Natural killer cell (primary cell): Measurements from ENCODE around the gene MOV10L1. TPM values are rescaled to one million over a fixed set of nuclear protein-coding genes. Genes with fewer than 3 reads are reported as not detected.

ENCODE experiments used
- ATAC-seq, 3 donors: fragments of 150-1000 bp in 2 of 3; fragments of 200-7000 bp in 1 of 3; cut with Tn5 transposase; 1 replicate in 1 of 3; 2 replicates in 2 of 3; pipeline ENCODE4 v1.10.0; 2021; ENCODE audit warnings: mild to moderate bottlenecking in 2 of 3, moderate library complexity in 2 of 3
- DNase-seq, 2 donors: peaks; one replicate each; pipeline versions ENCODE4 v3.0.0 to v3.0.0-alpha.2; 2013 to 2021; ENCODE audit warnings: mixed read lengths in 1 of 2
- H3K27ac ChIP-seq: one replicate; pipeline ENCODE4 v1.5.1; 2013; ENCODE audit warnings: mild to moderate bottlenecking, low read length
- H3K27me3 ChIP-seq: one replicate; pipeline ENCODE4 v1.6.1; 2013; ENCODE audit warnings: low read length; ENCODE audit not compliant: control insufficient read depth, insufficient read depth
- H3K36me3 ChIP-seq: one replicate; pipeline ENCODE4 v1.6.1; 2013; ENCODE audit warnings: low read length; ENCODE audit not compliant: control insufficient read depth, insufficient read depth
- H3K4me1 ChIP-seq: one replicate; pipeline ENCODE4 v1.6.1; 2013; ENCODE audit warnings: low read length; ENCODE audit not compliant: control insufficient read depth, insufficient read depth
- H3K4me3 ChIP-seq: one replicate; pipeline ENCODE4 v1.5.1; 2013; ENCODE audit warnings: low read length
- H3K9me3 ChIP-seq: one replicate; pipeline ENCODE4 v1.6.1; 2013; ENCODE audit warnings: low read length; ENCODE audit not compliant: control insufficient read depth, insufficient read depth
- H3K27ac Mint-ChIP-seq, 2 donors: one replicate each; pipeline ENCODE4 v1.8.0; 2022; ENCODE audit warnings: mild to moderate bottlenecking in 2 of 2, mixed read lengths in 2 of 2, moderate library complexity in 1 of 2
- H3K27me3 Mint-ChIP-seq, 2 donors: one replicate each; pipeline ENCODE4 v1.8.0; 2022; ENCODE audit warnings: low read depth in 2 of 2, mixed read lengths in 2 of 2
- H3K36me3 Mint-ChIP-seq: one replicate; pipeline ENCODE4 v1.8.0; 2022; ENCODE audit warnings: mixed read lengths
- H3K4me1 Mint-ChIP-seq, 2 donors: one replicate each; pipeline ENCODE4 v1.8.0; 2022; ENCODE audit warnings: mixed read lengths in 2 of 2
- H3K4me3 Mint-ChIP-seq: one replicate; pipeline ENCODE4 v1.8.0; 2022; ENCODE audit warnings: mild to moderate bottlenecking, moderate library complexity, mixed read lengths
- H3K9me3 Mint-ChIP-seq, 2 donors: one replicate each; pipeline ENCODE4 v1.8.0; 2022; ENCODE audit warnings: mixed read lengths in 2 of 2
- WGBS: methylation state at CpG from one replicate; pipeline ENCODE4 v1.1.7; 2013; ENCODE audit warnings: missing lambda C conversion rate; ENCODE audit not compliant: insufficient coverage; 5-methylcytosine and 5-hydroxymethylcytosine counted together
- intact Hi-C: fragments of 100-400 bp; cut with micrococcal nuclease; formaldehyde crosslinking; loops from one replicate; pipeline ENCODE4 v1.14.2; 2022
- total RNA-seq, 4 donors: library from RNA; stranded (reverse); fragments of 120-200 nt in 1 of 4; gene quantifications; one replicate each; pipeline versions ENCODE4 v1.2.3 to v1.2.4, GENCODE V29; 2013 to 2022
- TF ChIP-seq, protein P1 (sequence below): fragments of 200-600 bp; IDR thresholded peaks from one replicate; pipeline ENCODE4 v1.8.0; 2022; ENCODE audit warnings: antibody characterized with exemption

The MOV10L1 gene
- total RNA-seq, 3 donors from 2014 or later (not counting 1 experiment from before 2014, with no cell fraction given), result 1.0 to 1.7 TPM; not detected in 1

DNA sequence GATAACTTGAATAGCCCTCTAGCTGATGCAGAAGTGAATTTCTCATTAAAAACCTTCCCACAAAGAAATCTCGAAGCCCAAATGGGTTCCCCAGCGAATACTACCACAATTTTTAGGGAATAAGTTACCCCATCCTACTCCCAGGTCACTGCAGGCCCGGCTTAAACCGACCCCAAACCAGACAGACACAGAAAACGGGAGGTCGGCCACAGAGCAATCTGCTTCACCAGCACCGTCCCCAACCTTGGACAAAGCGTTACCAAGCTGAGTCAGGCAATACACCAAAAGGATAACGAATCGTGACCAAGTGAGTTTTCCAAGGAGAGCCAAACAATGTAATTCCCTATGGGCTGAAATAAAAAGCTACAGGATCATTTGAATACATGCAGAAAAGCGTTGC is 575 bp upstream of the MOV10L1 start:
- H3K4me3 Mint-ChIP-seq, result no peak overlapping the region
- intact Hi-C loops, result no loop called here
- Histone ChIP-seq H3K27me3 (no peaks in the 10 kb centered on the region), H3K4me3 (no peak overlapping the region), H3K36me3 (no peaks in the 10 kb centered on the region), H3K9me3 (peaks cover 6% of the 10 kb centered on the region), H3K27ac (no peak overlapping the region), H3K4me1 (peaks cover 5% of the 10 kb centered on the region)
- no peaks in the 10 kb centered on the region for H3K27me3 Mint-ChIP-seq
- peak overlapping the region in 1 of 2 donors; percentile 13 for H3K27ac Mint-ChIP-seq
- peaks cover 0 to 3% of the 10 kb centered on the region in 2 donors for H3K9me3 Mint-ChIP-seq
- no peak for ATAC-seq
- WGBS, result 87% methylated on average over 11 of the region's 11 CpGs
- peaks cover 0 to 11% of the 10 kb centered on the region in 2 donors for H3K4me1 Mint-ChIP-seq
- TF ChIP-seq, protein P1, sequence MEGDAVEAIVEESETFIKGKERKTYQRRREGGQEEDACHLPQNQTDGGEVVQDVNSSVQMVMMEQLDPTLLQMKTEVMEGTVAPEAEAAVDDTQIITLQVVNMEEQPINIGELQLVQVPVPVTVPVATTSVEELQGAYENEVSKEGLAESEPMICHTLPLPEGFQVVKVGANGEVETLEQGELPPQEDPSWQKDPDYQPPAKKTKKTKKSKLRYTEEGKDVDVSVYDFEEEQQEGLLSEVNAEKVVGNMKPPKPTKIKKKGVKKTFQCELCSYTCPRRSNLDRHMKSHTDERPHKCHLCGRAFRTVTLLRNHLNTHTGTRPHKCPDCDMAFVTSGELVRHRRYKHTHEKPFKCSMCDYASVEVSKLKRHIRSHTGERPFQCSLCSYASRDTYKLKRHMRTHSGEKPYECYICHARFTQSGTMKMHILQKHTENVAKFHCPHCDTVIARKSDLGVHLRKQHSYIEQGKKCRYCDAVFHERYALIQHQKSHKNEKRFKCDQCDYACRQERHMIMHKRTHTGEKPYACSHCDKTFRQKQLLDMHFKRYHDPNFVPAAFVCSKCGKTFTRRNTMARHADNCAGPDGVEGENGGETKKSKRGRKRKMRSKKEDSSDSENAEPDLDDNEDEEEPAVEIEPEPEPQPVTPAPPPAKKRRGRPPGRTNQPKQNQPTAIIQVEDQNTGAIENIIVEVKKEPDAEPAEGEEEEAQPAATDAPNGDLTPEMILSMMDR, result no peak
- no peaks in the 10 kb centered on the region for H3K36me3 Mint-ChIP-seq
- no peak for DNase-seq

DNA sequence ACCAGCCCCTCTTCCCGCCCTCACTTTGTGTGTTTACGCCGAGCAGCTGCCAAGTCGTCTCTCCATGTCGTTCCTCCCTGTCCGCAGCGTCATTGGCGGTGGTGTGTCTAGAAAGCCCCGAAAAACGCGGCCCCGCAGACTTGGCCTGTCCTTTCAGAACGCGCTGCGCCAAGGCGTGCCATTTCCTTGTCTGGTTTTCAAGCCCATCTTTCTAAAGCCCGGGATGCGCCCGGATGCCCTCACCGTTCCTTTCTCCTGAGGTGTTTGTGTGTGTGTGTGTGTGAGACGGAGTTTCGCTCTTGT is 557 bp downstream of the MOV10L1 start:
- H3K9me3 ChIP-seq, result peaks cover 6% of the 10 kb centered on the region
- no peak for DNase-seq
- Mint-ChIP-seq H3K9me3 (peaks cover 0 to 3% of the 10 kb centered on the region in 2 donors), H3K36me3 (no peaks in the 10 kb centered on the region), H3K27me3 (no peaks in the 10 kb centered on the region), H3K4me3 (peak overlapping the region; percentile 35), H3K27ac (peak overlapping the region; percentile 53), H3K4me1 (peaks cover 0 to 10% of the 10 kb centered on the region in 2 donors)
- no peaks in the 10 kb centered on the region for H3K36me3 ChIP-seq
- intact Hi-C loops, result no loop called here
- TF ChIP-seq, protein P1, result no peak
- WGBS, result 97% methylated on average over 22 of the region's 22 CpGs
- H3K4me1 ChIP-seq, result no peaks in the 10 kb centered on the region
- no peak overlapping the region for H3K27ac ChIP-seq
- no peak for ATAC-seq
- H3K27me3 ChIP-seq, result no peaks in the 10 kb centered on the region
- no peak overlapping the region for H3K4me3 ChIP-seq

DNA sequence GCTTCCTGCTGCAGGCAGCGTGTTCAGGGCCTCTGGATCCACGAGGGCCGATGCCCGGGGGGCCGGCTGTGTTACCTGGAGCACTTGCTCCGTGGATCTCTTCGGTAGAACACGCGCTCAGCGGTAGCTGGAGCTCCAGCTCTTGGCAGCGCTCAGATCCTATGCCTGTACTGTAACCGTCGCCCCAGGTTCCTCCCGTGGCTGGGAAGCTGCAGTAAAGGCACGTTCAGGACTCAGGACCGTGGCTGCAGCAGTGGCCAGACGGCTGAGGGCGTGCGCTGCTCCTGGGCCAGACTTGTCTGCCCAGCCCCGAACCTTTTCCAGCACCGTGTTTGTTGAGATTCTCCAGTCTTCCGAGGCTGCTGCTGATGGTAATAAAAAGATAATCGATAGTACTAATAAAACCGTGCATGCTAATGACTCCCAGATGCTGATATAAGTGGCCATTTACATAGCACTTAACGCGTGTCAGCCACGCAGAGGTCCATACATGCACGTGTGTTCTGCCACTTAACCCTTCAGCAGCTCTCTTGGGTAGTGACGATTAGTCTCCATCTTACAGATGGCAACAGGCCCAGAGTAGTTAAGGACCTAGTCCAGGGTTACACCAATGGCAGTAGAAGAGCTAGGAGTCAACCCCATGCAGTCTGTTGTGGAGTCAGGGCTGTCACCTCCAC is 1.4 kb downstream of the MOV10L1 start:
- DNase-seq, result no peak
- H3K27ac ChIP-seq, result no peak overlapping the region
- WGBS, result 93% methylated on average over 29 of the region's 29 CpGs
- no peaks in the 10 kb centered on the region for H3K36me3 ChIP-seq
- Mint-ChIP-seq H3K4me3 (no peak overlapping the region), H3K9me3 (peaks cover 0 to 3% of the 10 kb centered on the region in 2 donors), H3K36me3 (no peaks in the 10 kb centered on the region), H3K4me1 (peaks cover 0 to 10% of the 10 kb centered on the region in 2 donors), H3K27me3 (no peaks in the 10 kb centered on the region), H3K27ac (peak overlapping the region in 1 of 2 donors; percentile 53)
- intact Hi-C loops, result no loop called here
- H3K9me3 ChIP-seq, result peaks cover 6% of the 10 kb centered on the region
- TF ChIP-seq, protein P1, result no peak
- no peaks in the 10 kb centered on the region for H3K27me3 ChIP-seq
- no peaks in the 10 kb centered on the region for H3K4me1 ChIP-seq
- no peak for ATAC-seq
- H3K4me3 ChIP-seq, result no peak overlapping the region

DNA sequence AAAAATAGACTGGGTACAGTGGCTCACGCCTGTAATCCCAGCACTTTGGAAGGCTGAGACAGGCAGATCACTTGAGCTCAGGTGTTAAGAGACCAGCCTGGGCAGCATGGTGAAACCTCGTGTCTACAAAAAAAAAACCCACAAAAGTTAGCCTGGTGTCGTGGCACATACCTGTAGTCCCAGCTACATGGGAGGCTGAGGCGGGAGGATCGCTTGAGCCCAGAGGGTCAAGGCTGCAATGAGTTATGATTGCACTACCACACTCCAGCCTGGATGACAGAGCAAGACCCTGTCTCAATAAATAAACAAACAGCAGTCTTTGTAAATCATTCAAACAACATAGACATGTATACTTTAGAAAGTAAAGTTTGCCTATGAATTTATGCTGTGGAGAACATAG is 2.5 kb downstream of the MOV10L1 start:
- peaks cover 0 to 10% of the 10 kb centered on the region in 2 donors for H3K4me1 Mint-ChIP-seq
- WGBS, result 82% methylated on average over 5 of the region's 5 CpGs
- no peak overlapping the region for H3K4me3 Mint-ChIP-seq
- no peaks in the 10 kb centered on the region for H3K27me3 Mint-ChIP-seq
- H3K36me3 Mint-ChIP-seq, result no peaks in the 10 kb centered on the region
- H3K4me3 ChIP-seq, result no peak overlapping the region
- H3K9me3 ChIP-seq, result peaks cover under 1% of the 10 kb centered on the region
- no peaks in the 10 kb centered on the region for H3K9me3 Mint-ChIP-seq
- H3K4me1 ChIP-seq, result no peaks in the 10 kb centered on the region
- DNase-seq (no peak), ATAC-seq (no peak)
- no peaks in the 10 kb centered on the region for H3K36me3 ChIP-seq
- intact Hi-C loops, result no loop called here
- no peak overlapping the region for H3K27ac Mint-ChIP-seq
- H3K27ac ChIP-seq, result no peak overlapping the region
- TF ChIP-seq, protein P1, result no peak
- no peaks in the 10 kb centered on the region for H3K27me3 ChIP-seq
